GM19467 (cell line): ENCODE data around the gene CFAP73.
"Not testable (repeated sequence)": the region's sequence is repeated elsewhere in the genome, so short reads cannot be mapped to it uniquely, and the experiment has no call there.

Experiments used
- ATAC-seq: cut with Tn5 transposase; IDR thresholded peaks from one replicate; pipeline ENCODE4 v1.9.1; 2021; ENCODE audit warnings: mild to moderate bottlenecking, moderate library complexity; ENCODE audit not compliant: unreplicated experiment

CFAP73 gene

GRCh38 chr12:113186666-113187325 is 37.3 kb downstream of the CFAP73 start:
- ATAC-seq: no peak

- no peak for ATAC-seq
Measured at GRCh38 chr12:113189361-113189760, 39.8 kb downstream of the CFAP73 start.

- no peak for ATAC-seq
Measured at GRCh38 chr12:113190761-113191160, 41.2 kb downstream of the CFAP73 start.

- ATAC-seq: no peak
Measured at GRCh38 chr12:113191227-113191626, 41.7 kb downstream of the CFAP73 start.

- ATAC-seq: no peak
Measured at GRCh38 chr12:113194971-113195391, 45.5 kb downstream of the CFAP73 start.

- ATAC-seq: no peak
Measured at GRCh38 chr12:113195598-113195997, 46.1 kb downstream of the CFAP73 start.

GRCh38 chr12:113196582-113196981 is 47.1 kb downstream of the CFAP73 start:
- no peak for ATAC-seq

- peak; percentile 75 for ATAC-seq
Measured at GRCh38 chr12:113196990-113197389, 47.5 kb downstream of the CFAP73 start.

- ATAC-seq: no peak
Measured at GRCh38 chr12:113197518-113198077, 48.1 kb downstream of the CFAP73 start.

- ATAC-seq: no peak
Measured at GRCh38 chr12:113198296-113198695, 48.8 kb downstream of the CFAP73 start.

- no peak for ATAC-seq
Measured at GRCh38 chr12:113200021-113200797, 50.7 kb downstream of the CFAP73 start.

- no peak for ATAC-seq
Measured at GRCh38 chr12:113201187-113202177, 52.0 kb downstream of the CFAP73 start.

- ATAC-seq: no peak
Measured at GRCh38 chr12:113202300-113203075, 53.0 kb downstream of the CFAP73 start.

- ATAC-seq: no peak
Measured at GRCh38 chr12:113203852-113204760, 54.6 kb downstream of the CFAP73 start.

- ATAC-seq: no peak
Measured at GRCh38 chr12:113204804-113205203, 55.3 kb downstream of the CFAP73 start.

GRCh38 chr12:113206802-113207201 is 57.3 kb downstream of the CFAP73 start:
- ATAC-seq: not testable (repeated sequence)

- no peak for ATAC-seq
Measured at GRCh38 chr12:113207613-113208040, 58.1 kb downstream of the CFAP73 start.

GRCh38 chr12:113208041-113208934 is 58.8 kb downstream of the CFAP73 start:
- ATAC-seq: peak; percentile 72
